Upper lobe of left lung (tissue), 6 donors: Measurements from ENCODE around the gene BTG3. TPM values are rescaled to one million over a fixed set of nuclear protein-coding genes. Genes with fewer than 3 reads are reported as not detected.

Experiments used
- ATAC-seq, 2 donors: fragments of 200-7000 bp; cut with Tn5 transposase; one replicate each; pipeline ENCODE4 v1.9.1; 2022; ENCODE audit warnings: mild to moderate bottlenecking in 2 of 2, moderate library complexity in 2 of 2; ENCODE audit not compliant: low FRiP score in 2 of 2
- DNase-seq, 2 donors: peaks; one replicate each; pipeline ENCODE4 v3.0.0-alpha.2; 2019 to 2020
- H3K27ac ChIP-seq, 4 donors: fragments of 200-600 bp; sonication (generic); one replicate each; pipeline ENCODE4 v1.5.1; 2016 to 2019
- H3K27me3 ChIP-seq, 4 donors: fragments of 200-600 bp; sonication (generic); one replicate each; pipeline ENCODE4 v1.5.1; 2017 to 2019
- H3K36me3 ChIP-seq, 4 donors: fragments of 200-600 bp; sonication (generic); one replicate each; pipeline ENCODE4 v1.5.1; 2016 to 2019
- H3K4me1 ChIP-seq, 4 donors: fragments of 200-600 bp; sonication (generic); one replicate each; pipeline ENCODE4 v1.5.1; 2018 to 2019
- H3K4me3 ChIP-seq, 4 donors: fragments of 200-600 bp; sonication (generic); one replicate each; pipeline ENCODE4 v1.5.1; 2017 to 2019; ENCODE audit warnings: mild to moderate bottlenecking in 2 of 4, moderate library complexity in 1 of 4
- H3K9me3 ChIP-seq, 4 donors: fragments of 200-600 bp; sonication (generic); one replicate each; pipeline ENCODE4 v1.5.1; 2018 to 2019
- EP300 ChIP-seq, 4 donors: sonication (generic); formaldehyde crosslinking; IDR thresholded peaks; one replicate each; pipeline ENCODE4 v1.5.1; 2017; ENCODE audit warnings: antibody characterized with exemption in 4 of 4, control low read depth in 2 of 4
- POLR2A ChIP-seq, 4 donors: fragments of 450-650 bp; IDR thresholded peaks; one replicate each; pipeline ENCODE4 v1.5.1; 2016 to 2017; ENCODE audit warnings: antibody characterized with exemption in 4 of 4, mild to moderate bottlenecking in 2 of 4
- POLR2AphosphoS5 ChIP-seq, 2 donors: sonication (generic); formaldehyde crosslinking; IDR thresholded peaks; one replicate each; pipeline ENCODE4 v1.5.1; 2017; ENCODE audit warnings: antibody characterized with exemption in 2 of 2
- WGBS, 2 donors: methylation state at CpG; one replicate each; pipeline ENCODE4 v1.1.5; 2017 to 2018; 5-methylcytosine and 5-hydroxymethylcytosine counted together
- total RNA-seq, 6 donors: library from RNA; depleted of rRNA in 4 of 6; stranded (reverse); fragments of >200 nt in 4 of 6; gene quantifications; one replicate each; pipeline versions ENCODE4 v1.1.0 to v1.2.1, GENCODE V29; 2016 to 2021
- TF ChIP-seq, protein P1 (sequence below), 6 experiments: fragments of 450-650 bp in 4 of 6; fragments of 200-600 bp in 2 of 6; sonication (generic) in 2 of 6; IDR thresholded peaks; one replicate each; pipeline ENCODE4 v1.5.1; 2016 to 2019; ENCODE audit warnings: antibody characterized with exemption in 6 of 6
- donor health status: DM: no; HTN: no; CAD: no; lungs with moderate emphysema.
- donor health status: DM: no; HTN: yes; CAD: no; lungs with severe emphysema.

Gene BTG3, protein sequence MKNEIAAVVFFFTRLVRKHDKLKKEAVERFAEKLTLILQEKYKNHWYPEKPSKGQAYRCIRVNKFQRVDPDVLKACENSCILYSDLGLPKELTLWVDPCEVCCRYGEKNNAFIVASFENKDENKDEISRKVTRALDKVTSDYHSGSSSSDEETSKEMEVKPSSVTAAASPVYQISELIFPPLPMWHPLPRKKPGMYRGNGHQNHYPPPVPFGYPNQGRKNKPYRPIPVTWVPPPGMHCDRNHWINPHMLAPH
- 100 to 1,000 TPM in 3 of 6 donors, 10 to 100 TPM in 3; 50.7 to 189 (median 88.3) TPM for total RNA-seq

DNA sequence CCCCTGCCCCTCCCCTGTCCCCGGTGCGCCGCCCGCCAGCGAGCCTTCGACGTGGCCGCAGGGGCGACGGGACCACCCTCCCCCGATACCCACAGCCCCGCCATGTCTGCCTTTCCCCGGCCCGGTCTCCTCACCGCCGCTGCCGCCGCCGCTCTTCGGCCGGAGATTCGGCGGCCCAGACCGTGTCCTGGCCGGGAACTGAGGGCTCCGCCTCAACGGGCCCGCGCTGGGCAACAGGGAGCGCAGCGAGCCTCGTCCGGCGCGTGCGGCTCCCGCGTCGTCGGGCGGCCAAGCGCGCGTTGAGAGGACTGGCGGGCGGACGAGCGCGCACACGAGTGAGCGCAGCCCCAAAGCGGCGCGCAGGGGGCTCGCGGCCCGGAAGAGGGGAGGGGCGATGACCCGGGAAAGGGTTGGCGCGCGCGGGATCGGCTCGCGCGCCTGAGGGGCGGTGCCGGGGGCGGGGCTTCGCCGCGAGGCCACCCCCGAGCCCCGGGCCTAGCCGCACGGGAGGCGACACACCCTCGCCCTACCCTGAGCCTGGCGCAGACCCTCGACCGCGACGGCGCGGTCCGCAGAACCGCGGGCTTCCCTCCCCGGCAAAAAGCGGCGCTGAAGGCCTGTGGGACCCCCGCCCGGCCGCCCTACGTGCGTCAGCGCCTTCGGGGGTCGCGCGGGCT, at the start of gene BTG3:
BTG3 (minus strand) TSS at position 337 of the 677 bp plus-strand sequence. CDS start 3,757 bp downstream, outside the sequence.
- TF ChIP-seq POLR2A (IDR thresholded peaks at IDR 0.05) (peak; percentile 52 to 98 (median 90)), POLR2AphosphoS5 (IDR thresholded peaks at IDR 0.05) (peak; percentile 92 to 98), EP300 (IDR thresholded peaks at IDR 0.05) (peak in 1 of 4 donors; percentile 23)
- TF ChIP-seq, protein P1, sequence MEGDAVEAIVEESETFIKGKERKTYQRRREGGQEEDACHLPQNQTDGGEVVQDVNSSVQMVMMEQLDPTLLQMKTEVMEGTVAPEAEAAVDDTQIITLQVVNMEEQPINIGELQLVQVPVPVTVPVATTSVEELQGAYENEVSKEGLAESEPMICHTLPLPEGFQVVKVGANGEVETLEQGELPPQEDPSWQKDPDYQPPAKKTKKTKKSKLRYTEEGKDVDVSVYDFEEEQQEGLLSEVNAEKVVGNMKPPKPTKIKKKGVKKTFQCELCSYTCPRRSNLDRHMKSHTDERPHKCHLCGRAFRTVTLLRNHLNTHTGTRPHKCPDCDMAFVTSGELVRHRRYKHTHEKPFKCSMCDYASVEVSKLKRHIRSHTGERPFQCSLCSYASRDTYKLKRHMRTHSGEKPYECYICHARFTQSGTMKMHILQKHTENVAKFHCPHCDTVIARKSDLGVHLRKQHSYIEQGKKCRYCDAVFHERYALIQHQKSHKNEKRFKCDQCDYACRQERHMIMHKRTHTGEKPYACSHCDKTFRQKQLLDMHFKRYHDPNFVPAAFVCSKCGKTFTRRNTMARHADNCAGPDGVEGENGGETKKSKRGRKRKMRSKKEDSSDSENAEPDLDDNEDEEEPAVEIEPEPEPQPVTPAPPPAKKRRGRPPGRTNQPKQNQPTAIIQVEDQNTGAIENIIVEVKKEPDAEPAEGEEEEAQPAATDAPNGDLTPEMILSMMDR (IDR thresholded peaks at IDR 0.05), result no peak
- peak within 1 kb of the TSS; percentile 65 to 78 (median 71) for H3K4me3 ChIP-seq
- WGBS, 2 donors, result 0% methylated on average over 54 of the region's 102 CpGs; no CpG with 5 or more reads in 1 of the 2 donors
- peak; percentile 91 to 96 for ATAC-seq
- peaks cover 0 to 9% (median 0%) of the 10 kb centered on the region in 4 donors for H3K36me3 ChIP-seq
- peak within 1 kb of the TSS; percentile 95 to 96 (median 95) for H3K27ac ChIP-seq
- DNase-seq, result peak; percentile 82 to 97
- H3K9me3 ChIP-seq, result no peaks in the 10 kb centered on the region
- no peaks in the 10 kb centered on the region for H3K27me3 ChIP-seq
- H3K4me1 ChIP-seq, result peaks cover 8 to 18% (median 11%) of the 10 kb centered on the region in 4 donors

DNA sequence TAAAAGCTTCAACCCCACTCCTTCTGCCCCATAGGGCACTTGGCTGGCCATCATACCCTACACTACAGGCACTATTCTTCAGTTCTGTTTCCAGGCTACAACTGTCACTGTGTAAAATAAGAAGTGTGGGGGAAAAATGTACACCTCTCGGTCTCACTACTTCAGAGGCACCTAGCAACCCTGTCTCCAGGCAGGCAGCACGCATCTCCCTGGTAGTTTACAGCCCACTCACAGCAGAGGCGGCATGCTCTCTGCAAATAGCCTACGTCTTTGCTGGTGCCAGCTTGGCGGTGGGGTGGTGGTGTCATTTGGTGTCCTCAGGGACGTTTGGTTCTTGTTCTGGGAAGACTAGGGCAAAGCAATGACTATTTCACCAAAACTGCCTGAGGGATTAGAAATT, 48.2 kb upstream of the BTG3 start:
- Histone ChIP-seq H3K36me3 (no peaks in the 10 kb centered on the region), H3K27ac (peak overlapping the region in 3 of 4 donors; percentile 35 to 72 (median 40)), H3K9me3 (no peaks in the 10 kb centered on the region), H3K27me3 (no peaks in the 10 kb centered on the region), H3K4me1 (no peaks in the 10 kb centered on the region), H3K4me3 (no peak overlapping the region)
- DNase-seq, result no peak
- TF ChIP-seq EP300 (IDR thresholded peaks at IDR 0.05), result no peak
- no peak for TF ChIP-seq POLR2AphosphoS5 (IDR thresholded peaks at IDR 0.05)
- TF ChIP-seq, protein P1 (IDR thresholded peaks at IDR 0.05), result no peak
- 58 to 63% methylated on average over 4 to 6 of the region's 6 CpGs for WGBS, 2 donors
- ATAC-seq, result peak; percentile 19 to 79

DNA sequence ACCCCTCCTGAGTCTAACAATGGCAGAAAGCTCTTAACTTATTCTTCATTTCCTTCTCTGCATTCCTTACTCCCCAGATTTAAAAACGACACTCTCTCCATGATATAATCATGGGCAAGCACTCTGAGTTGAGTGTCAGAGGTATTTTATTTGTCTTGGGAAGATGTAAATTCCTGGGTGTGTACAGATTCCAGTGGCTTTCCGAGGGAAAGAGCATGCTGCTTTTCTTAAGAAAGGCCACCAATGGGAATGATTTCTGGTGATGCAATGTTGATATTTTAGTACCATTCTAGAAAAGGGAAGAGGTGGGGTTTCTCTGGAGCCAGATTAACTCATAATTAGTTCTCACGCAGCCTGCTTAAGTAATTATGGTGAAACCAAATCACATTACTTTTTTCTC, 47.8 kb upstream of the BTG3 start:
- TF ChIP-seq POLR2A (IDR thresholded peaks at IDR 0.05), result no peak
- TF ChIP-seq EP300 (IDR thresholded peaks at IDR 0.05), result peak in 2 of 4 donors; percentile 3 to 9
- no peak for TF ChIP-seq POLR2AphosphoS5 (IDR thresholded peaks at IDR 0.05)
- WGBS, 2 donors, result 20 to 22% methylated on average over 3 of the region's 3 CpGs
- H3K9me3 ChIP-seq, result no peaks in the 10 kb centered on the region
- H3K27me3 ChIP-seq, result no peaks in the 10 kb centered on the region
- DNase-seq (no peak), ATAC-seq (peak; percentile 51 to 88)
- H3K27ac ChIP-seq, result peak overlapping the region in 3 of 4 donors; percentile 35 to 72 (median 40)
- H3K4me1 ChIP-seq, result no peaks in the 10 kb centered on the region
- H3K4me3 ChIP-seq, result no peak overlapping the region
- no peaks in the 10 kb centered on the region for H3K36me3 ChIP-seq

DNA sequence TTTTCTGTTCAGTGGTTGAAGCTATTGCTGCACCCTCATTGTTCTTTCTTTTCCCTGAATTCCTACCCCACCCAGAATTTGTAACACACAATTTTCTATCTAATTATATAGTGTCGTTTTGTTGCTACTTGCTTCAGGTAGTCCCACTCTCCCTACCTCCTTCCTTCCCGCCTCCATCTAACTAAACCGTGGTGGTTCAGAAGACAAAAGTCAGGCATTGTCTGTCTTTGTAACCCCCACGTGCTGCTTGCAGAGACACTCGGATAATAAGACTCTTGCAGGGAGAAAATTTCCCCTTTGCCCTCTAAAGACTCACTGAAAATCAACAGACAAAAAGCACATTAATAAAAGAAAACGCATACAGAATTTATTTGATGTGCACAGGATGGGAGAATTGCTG, 46.2 kb upstream of the BTG3 start:
- Histone ChIP-seq H3K27me3 (no peaks in the 10 kb centered on the region), H3K27ac (no peak overlapping the region), H3K4me3 (no peak overlapping the region), H3K36me3 (no peaks in the 10 kb centered on the region), H3K9me3 (no peaks in the 10 kb centered on the region), H3K4me1 (no peaks in the 10 kb centered on the region)
- TF ChIP-seq POLR2A (IDR thresholded peaks at IDR 0.05), result no peak
- TF ChIP-seq POLR2AphosphoS5 (IDR thresholded peaks at IDR 0.05), result no peak
- TF ChIP-seq, protein P1 (IDR thresholded peaks at IDR 0.05), result no peak
- no peak for TF ChIP-seq EP300 (IDR thresholded peaks at IDR 0.05)
- ATAC-seq, result no peak
- no peak for DNase-seq
- 81 to 84% methylated on average over 6 of the region's 6 CpGs for WGBS, 2 donors

DNA sequence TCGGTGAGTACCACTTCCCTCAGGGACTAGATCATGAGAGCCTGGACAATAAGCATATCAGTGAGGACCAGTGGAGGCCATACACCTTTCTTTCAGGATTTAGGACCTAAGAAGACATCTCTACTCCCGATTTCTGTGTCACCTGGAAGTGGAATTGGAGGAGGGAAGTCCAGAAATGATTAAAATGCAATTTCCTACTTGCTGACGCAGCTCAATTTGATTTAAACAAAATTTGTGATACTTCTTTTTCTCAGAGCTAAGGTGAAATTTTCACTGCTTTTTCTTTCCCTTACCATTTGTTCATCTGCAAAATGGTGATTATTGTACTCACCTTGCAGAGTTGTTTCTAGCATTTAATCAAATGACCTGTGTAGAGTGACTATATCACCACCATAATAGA, 38.8 kb upstream of the BTG3 start:
- Histone ChIP-seq H3K27me3 (no peaks in the 10 kb centered on the region), H3K4me3 (no peak overlapping the region), H3K36me3 (no peaks in the 10 kb centered on the region), H3K9me3 (no peaks in the 10 kb centered on the region), H3K27ac (no peak overlapping the region), H3K4me1 (no peaks in the 10 kb centered on the region)
- DNase-seq (no peak), ATAC-seq (no peak)
- WGBS, 2 donors, result 78 to 79% methylated on average over 3 of the region's 3 CpGs
- no peak for TF ChIP-seq POLR2AphosphoS5 (IDR thresholded peaks at IDR 0.05)
- TF ChIP-seq EP300 (IDR thresholded peaks at IDR 0.05), result no peak
- TF ChIP-seq, protein P1 (IDR thresholded peaks at IDR 0.05), result no peak
